A549 (cell line): Measurements from ENCODE around the gene TASP1. TPM values are rescaled to one million over a fixed set of nuclear protein-coding genes. Genes with fewer than 3 reads are reported as not detected.

Source experiments
- ATAC-seq, 2 experiments: fragments of 200-7000 bp in 1 of 2; fragments of >200 bp in 1 of 2; cut with Nextera tagmentation in 1 of 2; cut with Tn5 transposase in 1 of 2; 3 replicates each; pipeline versions ENCODE4 v1.8.0 to v1.9.1; 2018 to 2020; ENCODE audit warnings: mild to moderate bottlenecking in 1 of 2, moderate library complexity in 1 of 2
- CTCF ChIA-PET: fragments of 300-600 bp; sonication (Branson Sonifier 250); formaldehyde crosslinking; extraction: SDS; loops from one replicate; lab custom pipeline; 2021; ENCODE audit warnings: antibody characterized with exemption, inconsistent platforms; lab: Yijun Ruan, JAX
- POLR2A ChIA-PET: fragments of 350-600 bp; formaldehyde crosslinking; extraction: SDS; loops from one replicate; lab custom pipeline; 2021; ENCODE audit warnings: antibody characterized with exemption, inconsistent platforms; lab: Yijun Ruan, JAX
- DNase-seq, 2 experiments: peaks; one replicate each; pipeline versions ENCODE4 v3.0.0 to v3.0.0-alpha.2; 2011 to 2016; ENCODE audit warnings: low read depth in 1 of 2, low spot score in 1 of 2
- FAIRE-seq: peaks from 2 replicates; lab custom pipeline; 2011; peaks lifted over from hg19 to GRCh38; lab: Jason Lieb, UNC
- H3K27ac ChIP-seq, 2 experiments: fragments of >200 bp; sonication (Bioruptor Twin); formaldehyde crosslinking; 3 replicates each; pipeline ENCODE4 v1.5.1; 2016 to 2017
- H3K4me1 ChIP-seq: fragments of >200 bp; sonication (Bioruptor Twin); formaldehyde crosslinking; 3 replicates; pipeline ENCODE4 v1.6.1; 2016
- H3K4me2 ChIP-seq: fragments of >200 bp; sonication (Bioruptor Twin); formaldehyde crosslinking; 3 replicates; pipeline ENCODE4 v1.6.1; 2016
- H3K4me3 ChIP-seq: fragments of >200 bp; sonication (Bioruptor Twin); formaldehyde crosslinking; 3 replicates; pipeline ENCODE4 v1.5.1; 2016
- H3K9me3 ChIP-seq: fragments of >200 bp; sonication (Bioruptor Twin); formaldehyde crosslinking; 3 replicates; pipeline ENCODE4 v1.6.1; 2016
- CBX2 ChIP-seq: fragments of 200-600 bp; sonication (generic); IDR thresholded peaks from 2 replicates; pipeline ENCODE4 v1.6.1; 2016; ENCODE audit warnings: low read depth, mild to moderate bottlenecking, borderline replicate concordance
- CHD2 ChIP-seq: fragments of 150-350 bp; IDR thresholded peaks from 2 replicates; pipeline ENCODE4 v1.6.1; 2014; ENCODE audit warnings: low read length; ENCODE audit not compliant: partially characterized antibody
- FOSB ChIP-seq: fragments of 250-450 bp; sonication (Bioruptor Pico); IDR thresholded peaks from 2 replicates; pipeline ENCODE4 v1.5.0; 2020; ENCODE audit warnings: mild to moderate bottlenecking, moderate library complexity
- FOSL2 ChIP-seq, 2 experiments: fragments of 450-650 bp in 1 of 2; fragments of >200 bp in 1 of 2; sonication (Bioruptor Twin) in 1 of 2; formaldehyde crosslinking; IDR thresholded peaks; 2 replicates each; pipeline versions ENCODE4 v1.5.0 to v1.6.1; 2016 to 2020; ENCODE audit warnings: mild to moderate bottlenecking in 1 of 2, moderate library complexity in 1 of 2
- FOXS1 ChIP-seq: fragments of 250-450 bp; sonication (Bioruptor Pico); IDR thresholded peaks from 2 replicates; pipeline ENCODE4 v1.5.0; 2020; ENCODE audit warnings: mild to moderate bottlenecking, moderate library complexity
- HOXB5 ChIP-seq: fragments of 250-450 bp; sonication (Bioruptor Pico); IDR thresholded peaks from 2 replicates; pipeline ENCODE4 v1.5.0; 2020; ENCODE audit warnings: mild to moderate bottlenecking, moderate library complexity
- JUNB ChIP-seq: fragments of >200 bp; sonication (Bioruptor Twin); formaldehyde crosslinking; IDR thresholded peaks from 2 replicates; pipeline ENCODE4 v1.6.1; 2016
- MAFK ChIP-seq: fragments of 450-650 bp; IDR thresholded peaks from 2 replicates; pipeline ENCODE4 v1.6.1; 2014; ENCODE audit not compliant: partially characterized antibody
- NFE2L2 ChIP-seq: fragments of 150-350 bp; conservative IDR thresholded peaks from 2 replicates; pipeline ENCODE4 v1.6.1; 2014; ENCODE audit warnings: low read length
- RCOR1 ChIP-seq: fragments of 150-350 bp; IDR thresholded peaks from 2 replicates; pipeline ENCODE4 v1.6.1; 2014; ENCODE audit warnings: antibody characterized with exemption, low read length, low read depth
- RFX5 ChIP-seq: fragments of 450-650 bp; IDR thresholded peaks from 2 replicates; pipeline ENCODE4 v1.7.1; 2014; ENCODE audit warnings: antibody characterized with exemption, mild to moderate bottlenecking, moderate library complexity
- SMC3 ChIP-seq: fragments of >200 bp; sonication (Bioruptor Twin); formaldehyde crosslinking; IDR thresholded peaks from 3 replicates; pipeline ENCODE4 v1.6.1; 2018; ENCODE audit warnings: inconsistent platforms
- TP53 ChIP-seq: fragments of 250-450 bp; sonication (Bioruptor Pico); IDR thresholded peaks from 2 replicates; pipeline ENCODE4 v1.5.0; 2021; ENCODE audit warnings: mild to moderate bottlenecking, moderate library complexity
- ZC3H11A ChIP-seq: fragments of 450-650 bp; IDR thresholded peaks from 2 replicates; pipeline ENCODE4 v1.6.1; 2014; ENCODE audit warnings: antibody characterized with exemption, mild to moderate bottlenecking
- ZFP36 ChIP-seq: fragments of 450-650 bp; IDR thresholded peaks from 2 replicates; pipeline ENCODE4 v1.6.1; 2014; ENCODE audit warnings: borderline replicate concordance; ENCODE audit not compliant: partially characterized antibody
- WGBS: methylation state at CpG from one replicate; pipeline ENCODE4 v1.1.6; 2017; ENCODE audit errors: missing lambda C conversion rate; 5-methylcytosine and 5-hydroxymethylcytosine counted together
- polyA plus RNA-seq, 4 experiments: library from polyadenylated mRNA; depleted of rRNA in 3 of 4; stranded (reverse); fragments of >200 nt; fragmentation: RNase III in 1 of 4; extraction: RNeasy Plus Mini Kit Qiagen cat#74134 plus additional on column Dnase treatment in 1 of 4; gene quantifications; 2 replicates in 3 of 4; 3 replicates in 1 of 4; pipeline ENCODE4 v1.2.3, GENCODE V29; 2011 to 2017
- TF ChIP-seq, protein P1 (sequence below): fragments of 250-450 bp; sonication (Bioruptor Pico); IDR thresholded peaks from 2 replicates; pipeline ENCODE4 v1.5.0; 2020; ENCODE audit warnings: low read depth, mild to moderate bottlenecking, moderate library complexity
- TF ChIP-seq, protein P2 (sequence below): IDR thresholded peaks from 2 replicates; pipeline ENCODE4 v1.6.1; 2012
- TF ChIP-seq, protein P3 (sequence below): fragments of 250-450 bp; sonication (Bioruptor Pico); IDR thresholded peaks from 2 replicates; pipeline ENCODE4 v1.5.0; 2021; ENCODE audit warnings: mild to moderate bottlenecking, moderate library complexity, borderline replicate concordance
- TF ChIP-seq, protein P4 (sequence below): IDR thresholded peaks from 2 replicates; pipeline ENCODE4 v1.6.1; 2012
- TF ChIP-seq, protein P5 (sequence below): fragments of >200 bp; sonication (Bioruptor Twin); formaldehyde crosslinking; IDR thresholded peaks from 2 replicates; pipeline ENCODE4 v1.6.1; 2016
- TF ChIP-seq, protein P6 (sequence below): IDR thresholded peaks from 2 replicates; pipeline ENCODE4 v1.6.1; 2012; ENCODE audit warnings: low read depth, borderline replicate concordance
- TF ChIP-seq, protein P7 (sequence below): fragments of 150-350 bp; IDR thresholded peaks from 2 replicates; pipeline ENCODE4 v1.6.1; 2014; ENCODE audit warnings: low read depth, mild to moderate bottlenecking, low read length

The TASP1 gene
- polyA plus RNA-seq, 2 of the 4 experiments (the other 2 are of a cell fraction): 9.5 to 18.2 TPM

DNA sequence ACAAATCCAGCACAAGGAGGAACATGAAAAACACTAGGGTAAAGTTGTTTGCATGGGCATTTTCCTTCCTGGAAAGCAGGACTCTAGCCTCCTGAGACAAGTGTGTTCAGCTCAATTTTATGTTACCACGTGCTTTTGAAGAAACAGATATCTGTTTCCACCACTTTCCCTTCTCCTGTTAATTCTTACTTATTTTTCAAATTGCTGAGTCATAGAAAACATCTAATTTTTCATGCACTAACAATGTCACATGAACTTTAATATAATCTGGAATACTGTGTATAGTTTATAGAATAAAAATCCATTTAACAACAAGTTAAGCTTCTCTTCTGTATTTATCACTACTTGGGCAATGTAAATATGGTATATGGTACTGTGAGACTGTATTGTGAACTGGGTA, 243.5 kb downstream of the TASP1 start:
- no peak for TF ChIP-seq FOSL2 (IDR thresholded peaks at IDR 0.05)
- TF ChIP-seq FOSL2 (CRISPR knock-in tag; IDR thresholded peaks at IDR 0.05): no peak
- TF ChIP-seq FOXS1 (CRISPR knock-in tag): no peak
- TF ChIP-seq FOSB (CRISPR knock-in tag): no peak
- TF ChIP-seq TP53 (CRISPR knock-in tag): no peak
- TF ChIP-seq ZFP36: no peak
- TF ChIP-seq ZC3H11A: no peak
- no peak for TF ChIP-seq SMC3
- TF ChIP-seq NFE2L2: peak; percentile 79
- TF ChIP-seq, protein P1, sequence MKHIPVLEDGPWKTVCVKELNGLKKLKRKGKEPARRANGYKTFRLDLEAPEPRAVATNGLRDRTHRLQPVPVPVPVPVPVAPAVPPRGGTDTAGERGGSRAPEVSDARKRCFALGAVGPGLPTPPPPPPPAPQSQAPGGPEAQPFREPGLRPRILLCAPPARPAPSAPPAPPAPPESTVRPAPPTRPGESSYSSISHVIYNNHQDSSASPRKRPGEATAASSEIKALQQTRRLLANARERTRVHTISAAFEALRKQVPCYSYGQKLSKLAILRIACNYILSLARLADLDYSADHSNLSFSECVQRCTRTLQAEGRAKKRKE (CRISPR knock-in tag): no peak
- no peak for TF ChIP-seq HOXB5 (CRISPR knock-in tag)
- no peak for TF ChIP-seq CHD2
- TF ChIP-seq MAFK: peak; percentile 96
- TF ChIP-seq, protein P2, sequence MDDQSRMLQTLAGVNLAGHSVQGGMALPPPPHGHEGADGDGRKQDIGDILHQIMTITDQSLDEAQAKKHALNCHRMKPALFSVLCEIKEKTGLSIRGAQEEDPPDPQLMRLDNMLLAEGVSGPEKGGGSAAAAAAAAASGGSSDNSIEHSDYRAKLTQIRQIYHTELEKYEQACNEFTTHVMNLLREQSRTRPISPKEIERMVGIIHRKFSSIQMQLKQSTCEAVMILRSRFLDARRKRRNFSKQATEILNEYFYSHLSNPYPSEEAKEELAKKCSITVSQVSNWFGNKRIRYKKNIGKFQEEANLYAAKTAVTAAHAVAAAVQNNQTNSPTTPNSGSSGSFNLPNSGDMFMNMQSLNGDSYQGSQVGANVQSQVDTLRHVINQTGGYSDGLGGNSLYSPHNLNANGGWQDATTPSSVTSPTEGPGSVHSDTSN: no peak
- TF ChIP-seq, all 56 proteins: peak for 2
- CTCF ChIA-PET: interaction anchor here (0.6 to 2.2 kb wide), 4 partner anchors 9 to 1317 kb away, joined by 3 to 8 read pairs (median 3); no protein-coding TSS in a partner anchor
- ATAC-seq (no peak), FAIRE-seq (no peak), DNase-seq (no peak)
- H3K9me3 ChIP-seq: no peaks in the 10 kb centered on the region
- H3K27ac ChIP-seq: peak overlapping the region; percentile 29 to 76; a peak in 4 of 6 replicates
- no peak overlapping the region for H3K4me3 ChIP-seq
- WGBS: 68% methylated on average over 1 of the region's 1 CpG
- POLR2A ChIA-PET: no interaction called here
- peaks cover 23% of the 10 kb centered on the region for H3K4me1 ChIP-seq
- no peak overlapping the region; the same call in 2 of the 3 replicates for H3K4me2 ChIP-seq

DNA sequence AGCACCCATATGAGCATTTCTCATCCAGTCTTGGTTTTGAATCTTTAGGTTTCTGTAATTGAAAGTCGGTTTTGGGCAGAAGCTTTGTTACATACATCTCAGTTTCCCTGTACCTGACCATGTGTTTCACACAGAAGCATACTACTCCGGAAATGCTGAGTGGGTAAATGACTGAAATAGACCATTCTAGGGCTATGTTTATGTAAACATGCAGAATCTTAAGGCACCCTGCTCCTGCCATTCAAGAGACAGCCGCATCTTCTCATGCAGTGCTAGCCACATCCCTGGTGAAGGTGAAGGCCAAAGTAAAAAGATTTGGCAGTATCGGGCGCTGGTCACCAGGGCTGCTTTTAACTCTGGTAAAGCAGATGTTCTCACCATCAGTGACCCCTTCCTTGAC, 246.3 kb downstream of the TASP1 start:
- H3K27ac ChIP-seq: no peak overlapping the region
- H3K4me2 ChIP-seq: no peak overlapping the region
- TF ChIP-seq MAFK (peak; percentile 11), RFX5 (no peak)
- TF ChIP-seq, all 56 proteins: peak for 1
- H3K9me3 ChIP-seq: no peaks in the 10 kb centered on the region
- H3K4me1 ChIP-seq: peaks cover 19% of the 10 kb centered on the region
- ATAC-seq (no peak), FAIRE-seq (no peak), DNase-seq (no peak)
- POLR2A ChIA-PET: no interaction called here
- 95% methylated on average over 5 of the region's 5 CpGs for WGBS
- CTCF ChIA-PET: no interaction called here
- no peak overlapping the region for H3K4me3 ChIP-seq

DNA sequence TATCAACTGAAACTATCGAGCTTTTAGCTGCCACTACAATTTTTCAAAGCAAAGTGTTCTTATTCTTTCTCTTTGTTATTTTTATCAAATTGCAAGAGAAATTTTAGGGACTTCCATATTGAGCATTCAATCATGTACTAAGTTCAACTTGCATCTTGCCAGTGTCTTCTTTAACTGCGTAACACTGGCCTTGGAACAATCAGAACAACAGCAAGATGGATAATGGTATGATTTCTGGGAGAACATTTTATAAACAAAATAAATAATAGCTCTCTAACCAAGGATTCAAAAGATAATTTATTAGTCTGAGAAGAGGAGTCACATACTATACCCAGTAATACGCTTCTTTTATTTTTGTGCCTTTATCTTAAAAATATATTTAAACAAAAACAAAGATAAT, 249.6 kb downstream of the TASP1 start:
- ATAC-seq (no peak), DNase-seq (no peak), FAIRE-seq (no peak)
- no peak overlapping the region for H3K4me3 ChIP-seq
- no peaks in the 10 kb centered on the region for H3K9me3 ChIP-seq
- H3K4me2 ChIP-seq: no peak overlapping the region
- ChIA-PET POLR2A (no interaction called here), CTCF (interaction anchor here (0.8 kb wide), 1 partner anchor 157 kb away, joined by 3 read pairs; no protein-coding TSS in a partner anchor)
- no peak overlapping the region for H3K27ac ChIP-seq
- peaks cover 7% of the 10 kb centered on the region; the same call in 2 of the 3 replicates for H3K4me1 ChIP-seq
- WGBS: 92% methylated on average over 3 of the region's 3 CpGs
- no peak for TF ChIP-seq JUNB

DNA sequence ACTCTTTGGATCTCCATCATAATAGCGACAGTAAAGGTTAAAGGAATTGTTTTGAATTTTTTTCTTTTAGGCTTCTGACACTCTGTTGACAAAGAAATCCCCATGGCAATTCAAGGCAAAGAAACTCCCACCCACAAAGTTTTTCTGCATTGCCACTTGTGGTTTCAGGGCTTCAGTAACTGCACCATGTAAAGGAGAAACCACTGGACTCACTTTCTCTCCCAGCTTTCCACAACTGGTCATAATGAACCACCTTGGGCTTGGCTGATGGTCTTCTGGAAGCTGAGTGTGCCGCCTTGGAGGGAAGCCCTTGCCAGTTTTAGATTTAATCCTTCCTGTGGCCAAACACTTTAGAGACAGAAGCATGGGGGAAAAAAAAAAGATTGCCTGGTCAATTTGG, 254.6 kb downstream of the TASP1 start:
- WGBS: 85% methylated on average over 2 of the region's 2 CpGs
- no peak for ATAC-seq

More for the DNA sequence above, 254.6 kb downstream of the TASP1 start:
- no peak overlapping the region for H3K4me2 ChIP-seq
- H3K4me3 ChIP-seq: no peak overlapping the region
- H3K4me1 ChIP-seq: no peaks in the 10 kb centered on the region
- ChIA-PET CTCF (no interaction called here), POLR2A (no interaction called here)
- DNase-seq (no peak), FAIRE-seq (no peak)
- TF ChIP-seq, protein P2: no peak
- TF ChIP-seq NFE2L2 (no peak), ZFP36 (no peak), CBX2 (no peak), FOXS1 (CRISPR knock-in tag) (no peak), RCOR1 (no peak), FOSB (CRISPR knock-in tag) (no peak), SMC3 (no peak), TP53 (CRISPR knock-in tag) (no peak)
- TF ChIP-seq, protein P3, sequence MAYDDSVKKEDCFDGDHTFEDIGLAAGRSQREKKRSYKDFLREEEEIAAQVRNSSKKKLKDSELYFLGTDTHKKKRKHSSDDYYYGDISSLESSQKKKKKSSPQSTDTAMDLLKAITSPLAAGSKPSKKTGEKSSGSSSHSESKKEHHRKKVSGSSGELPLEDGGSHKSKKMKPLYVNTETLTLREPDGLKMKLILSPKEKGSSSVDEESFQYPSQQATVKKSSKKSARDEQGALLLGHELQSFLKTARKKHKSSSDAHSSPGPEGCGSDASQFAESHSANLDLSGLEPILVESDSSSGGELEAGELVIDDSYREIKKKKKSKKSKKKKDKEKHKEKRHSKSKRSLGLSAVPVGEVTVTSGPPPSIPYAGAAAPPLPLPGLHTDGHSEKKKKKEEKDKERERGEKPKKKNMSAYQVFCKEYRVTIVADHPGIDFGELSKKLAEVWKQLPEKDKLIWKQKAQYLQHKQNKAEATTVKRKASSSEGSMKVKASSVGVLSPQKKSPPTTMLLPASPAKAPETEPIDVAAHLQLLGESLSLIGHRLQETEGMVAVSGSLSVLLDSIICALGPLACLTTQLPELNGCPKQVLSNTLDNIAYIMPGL (CRISPR knock-in tag): no peak
- TF ChIP-seq, protein P4, sequence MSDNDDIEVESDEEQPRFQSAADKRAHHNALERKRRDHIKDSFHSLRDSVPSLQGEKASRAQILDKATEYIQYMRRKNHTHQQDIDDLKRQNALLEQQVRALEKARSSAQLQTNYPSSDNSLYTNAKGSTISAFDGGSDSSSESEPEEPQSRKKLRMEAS: no peak
- TF ChIP-seq, protein P5, sequence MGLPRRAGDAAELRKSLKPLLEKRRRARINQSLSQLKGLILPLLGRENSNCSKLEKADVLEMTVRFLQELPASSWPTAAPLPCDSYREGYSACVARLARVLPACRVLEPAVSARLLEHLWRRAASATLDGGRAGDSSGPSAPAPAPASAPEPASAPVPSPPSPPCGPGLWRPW: no peak
- TF ChIP-seq, protein P6, sequence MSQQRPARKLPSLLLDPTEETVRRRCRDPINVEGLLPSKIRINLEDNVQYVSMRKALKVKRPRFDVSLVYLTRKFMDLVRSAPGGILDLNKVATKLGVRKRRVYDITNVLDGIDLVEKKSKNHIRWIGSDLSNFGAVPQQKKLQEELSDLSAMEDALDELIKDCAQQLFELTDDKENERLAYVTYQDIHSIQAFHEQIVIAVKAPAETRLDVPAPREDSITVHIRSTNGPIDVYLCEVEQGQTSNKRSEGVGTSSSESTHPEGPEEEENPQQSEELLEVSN: no peak
- TF ChIP-seq, protein P7, sequence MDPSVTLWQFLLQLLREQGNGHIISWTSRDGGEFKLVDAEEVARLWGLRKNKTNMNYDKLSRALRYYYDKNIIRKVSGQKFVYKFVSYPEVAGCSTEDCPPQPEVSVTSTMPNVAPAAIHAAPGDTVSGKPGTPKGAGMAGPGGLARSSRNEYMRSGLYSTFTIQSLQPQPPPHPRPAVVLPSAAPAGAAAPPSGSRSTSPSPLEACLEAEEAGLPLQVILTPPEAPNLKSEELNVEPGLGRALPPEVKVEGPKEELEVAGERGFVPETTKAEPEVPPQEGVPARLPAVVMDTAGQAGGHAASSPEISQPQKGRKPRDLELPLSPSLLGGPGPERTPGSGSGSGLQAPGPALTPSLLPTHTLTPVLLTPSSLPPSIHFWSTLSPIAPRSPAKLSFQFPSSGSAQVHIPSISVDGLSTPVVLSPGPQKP: no peak
- H3K27ac ChIP-seq: no peak overlapping the region
- peaks cover 12% of the 10 kb centered on the region for H3K9me3 ChIP-seq
